Ishikawa (cell line): ENCODE measurements around the gene AIG1.

Experiments
- CEBPB ChIP-seq: IDR thresholded peaks from 2 replicates; pipeline ENCODE4 v1.6.1; 2012
- CREB1 ChIP-seq: IDR thresholded peaks from 2 replicates; pipeline ENCODE4 v1.6.1; 2012; ENCODE audit warnings: low read depth
- EP300 ChIP-seq: IDR thresholded peaks from 2 replicates; pipeline ENCODE4 v1.6.1; 2012; ENCODE audit warnings: borderline replicate concordance
- FOXM1 ChIP-seq: IDR thresholded peaks from 2 replicates; pipeline ENCODE4 v1.6.1; 2012; ENCODE audit warnings: low read depth, borderline replicate concordance
- MAX ChIP-seq: IDR thresholded peaks from 2 replicates; pipeline ENCODE4 v1.6.1; 2012
- NFIC ChIP-seq: IDR thresholded peaks from 2 replicates; pipeline ENCODE4 v1.6.1; 2012
- RAD21 ChIP-seq: IDR thresholded peaks from 2 replicates; pipeline ENCODE4 v1.6.1; 2012; ENCODE audit warnings: low read depth
- REST ChIP-seq: IDR thresholded peaks from 2 replicates; pipeline ENCODE4 v1.6.1; 2012; ENCODE audit warnings: low read depth, mild to moderate bottlenecking
- TAF1 ChIP-seq: IDR thresholded peaks from 2 replicates; pipeline ENCODE4 v1.6.1; 2012; ENCODE audit warnings: low read depth, mild to moderate bottlenecking
- TCF12 ChIP-seq: IDR thresholded peaks from 2 replicates; pipeline ENCODE4 v1.6.1; 2012; ENCODE audit warnings: low read depth
- TEAD4 ChIP-seq: IDR thresholded peaks from 2 replicates; pipeline ENCODE4 v1.6.1; 2012
- YY1 ChIP-seq: IDR thresholded peaks from 2 replicates; pipeline ENCODE4 v1.6.1; 2012; ENCODE audit warnings: low read depth
- ZBTB7A ChIP-seq: IDR thresholded peaks from 2 replicates; pipeline ENCODE4 v1.6.1; 2012; ENCODE audit warnings: low read depth
- TF ChIP-seq, protein P1 (sequence below): IDR thresholded peaks from 2 replicates; pipeline ENCODE4 v1.6.1; 2012

DNA sequence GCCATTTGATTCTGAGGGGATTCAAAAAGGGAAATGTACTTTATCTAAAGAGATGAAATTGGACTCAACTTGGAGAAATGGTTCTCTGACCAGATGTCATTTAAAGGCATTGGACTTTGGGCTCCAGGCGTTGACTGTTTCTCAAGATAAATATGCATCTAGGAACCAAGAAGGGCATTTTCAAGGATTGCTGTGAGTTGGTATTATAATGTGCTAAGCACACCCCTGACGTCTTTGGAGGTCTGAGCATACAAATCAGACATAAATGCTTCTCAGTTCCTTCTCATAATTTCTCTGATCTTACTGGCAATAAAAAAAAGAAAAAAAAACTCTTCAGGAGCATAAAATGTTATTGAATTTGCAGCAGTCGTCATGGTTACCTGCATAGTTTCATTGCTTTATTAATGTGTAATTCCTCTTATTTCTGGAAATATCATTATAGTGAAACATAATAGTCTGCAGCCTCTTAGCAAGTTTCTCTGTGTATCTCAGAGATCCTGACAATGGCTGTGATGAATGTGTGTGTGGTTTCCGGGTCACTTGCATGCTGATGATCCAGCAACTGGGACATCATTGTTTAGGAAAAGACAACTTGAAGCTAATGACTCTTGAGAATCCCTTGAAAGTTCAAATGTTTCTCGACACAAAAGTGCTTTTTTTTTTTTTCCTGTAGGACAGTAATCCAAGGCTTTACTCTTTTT lies 136.0 kb downstream of the AIG1 start:
- TF ChIP-seq ZBTB7A (no peak), REST (no peak), TAF1 (no peak), EP300 (no peak), TCF12 (no peak), MAX (no peak), CREB1 (no peak), CEBPB (no peak), YY1 (no peak), FOXM1 (no peak), TEAD4 (no peak), RAD21 (no peak), NFIC (no peak)
- TF ChIP-seq, protein P1, sequence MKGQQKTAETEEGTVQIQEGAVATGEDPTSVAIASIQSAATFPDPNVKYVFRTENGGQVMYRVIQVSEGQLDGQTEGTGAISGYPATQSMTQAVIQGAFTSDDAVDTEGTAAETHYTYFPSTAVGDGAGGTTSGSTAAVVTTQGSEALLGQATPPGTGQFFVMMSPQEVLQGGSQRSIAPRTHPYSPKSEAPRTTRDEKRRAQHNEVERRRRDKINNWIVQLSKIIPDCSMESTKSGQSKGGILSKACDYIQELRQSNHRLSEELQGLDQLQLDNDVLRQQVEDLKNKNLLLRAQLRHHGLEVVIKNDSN, result no peak
